H1 (cell line): Measurements from ENCODE around the gene SEMA3C. TPM values are rescaled to one million over a fixed set of nuclear protein-coding genes. Genes with fewer than 3 reads are reported as not detected.

Experiments used
- CTCF ChIA-PET: fragments of 300-600 bp; sonication (Branson Sonifier 250); formaldehyde crosslinking; loops from one replicate; lab custom pipeline; 2021; ENCODE audit not compliant: partially characterized antibody; lab: Charles Lee
- POLR2A ChIA-PET: fragments of 300-600 bp; sonication (Branson Sonifier 250); formaldehyde crosslinking; loops from one replicate; lab custom pipeline; 2021; ENCODE audit warnings: inconsistent platforms; ENCODE audit not compliant: partially characterized antibody; lab: Charles Lee
- DNase-seq, 2 experiments: peaks; one replicate each; pipeline versions ENCODE4 v3.0.0 to v3.0.0-alpha.2; 2010 to 2022; ENCODE audit warnings: low spot score in 2 of 2, low read depth in 1 of 2, mixed read lengths in 1 of 2
- FAIRE-seq: peaks from 2 replicates; lab custom pipeline; 2011; peaks lifted over from hg19 to GRCh38; lab: Jason Lieb, UNC
- H2AFZ ChIP-seq: 2 replicates; pipeline ENCODE4 v1.8.1; 2012; ENCODE audit warnings: low read length, inconsistent platforms
- H2AK5ac ChIP-seq: 2 replicates; pipeline ENCODE4 v1.6.1; 2013; ENCODE audit warnings: low read depth, low read length
- H2BK120ac ChIP-seq: replicated peaks from 2 replicates; pipeline ENCODE3; 2013; ENCODE audit warnings: low read depth, low read length, inconsistent platforms
- H2BK12ac ChIP-seq: 2 replicates; pipeline ENCODE4 v1.6.1; 2013; ENCODE audit warnings: low read depth, low read length
- H2BK15ac ChIP-seq: 2 replicates; pipeline ENCODE4 v1.6.1; 2013; ENCODE audit warnings: low read length
- H2BK20ac ChIP-seq: 2 replicates; pipeline ENCODE4 v1.6.1; 2013; ENCODE audit warnings: low read length
- H2BK5ac ChIP-seq: 2 replicates; pipeline ENCODE4 v1.6.1; 2013; ENCODE audit warnings: low read depth, low read length
- H3K14ac ChIP-seq: 2 replicates; pipeline ENCODE4 v1.6.1; 2013; ENCODE audit warnings: inconsistent platforms; ENCODE audit not compliant: insufficient read length
- H3K18ac ChIP-seq: 2 replicates; pipeline ENCODE4 v1.6.1; 2013; ENCODE audit warnings: low read length; ENCODE audit errors: extremely low read depth
- H3K23ac ChIP-seq: 2 replicates; pipeline ENCODE4 v1.6.1; 2013; ENCODE audit warnings: inconsistent platforms; ENCODE audit not compliant: insufficient read length
- H3K23me2 ChIP-seq: 2 replicates; pipeline ENCODE4 v1.6.1; 2013; ENCODE audit warnings: low read depth, low read length
- H3K27ac ChIP-seq: 2 replicates; pipeline ENCODE4 v1.6.1; 2011; ENCODE audit warnings: low read depth, low read length, inconsistent platforms
- H3K27me3 ChIP-seq, 4 experiments: replicated peaks in 1 of 4; 1 replicate in 1 of 4; 2 replicates in 3 of 4; pipeline versions ENCODE4 v1.6.1 to v1.8.1; 2011 to 2013; ENCODE audit warnings: low read length in 3 of 4, mild to moderate bottlenecking in 3 of 4, inconsistent platforms in 2 of 4, mixed read lengths in 2 of 4, moderate library complexity in 1 of 4; ENCODE audit not compliant: control insufficient read depth in 3 of 4, insufficient read depth in 3 of 4; ENCODE audit errors: extremely low read depth in 1 of 4
- H3K36me3 ChIP-seq, 4 experiments: 2 replicates each; pipeline versions ENCODE4 v1.6.1 to v1.8.1; 2011 to 2013; ENCODE audit warnings: mild to moderate bottlenecking in 4 of 4, low read length in 3 of 4, moderate library complexity in 2 of 4, control low read depth in 1 of 4, inconsistent platforms in 1 of 4; ENCODE audit not compliant: insufficient read depth in 4 of 4, control insufficient read depth in 2 of 4
- H3K4ac ChIP-seq: replicated peaks from 2 replicates; pipeline ENCODE3; 2013; ENCODE audit warnings: low read length, low read depth, mixed read lengths, inconsistent platforms; ENCODE audit not compliant: insufficient read length
- H3K4me1 ChIP-seq, 4 experiments: replicated peaks in 1 of 4; 1 replicate in 1 of 4; 2 replicates in 3 of 4; pipeline versions ENCODE4 v1.6.1 to v1.8.1; 2011 to 2013; ENCODE audit warnings: low read length in 3 of 4, inconsistent platforms in 2 of 4, mixed read lengths in 1 of 4; ENCODE audit not compliant: insufficient read depth in 4 of 4, control insufficient read depth in 3 of 4
- H3K4me2 ChIP-seq, 2 experiments: 2 replicates each; pipeline versions ENCODE4 v1.6.1 to v1.8.1; 2011 to 2013; ENCODE audit warnings: low read depth in 2 of 2, low read length in 2 of 2, control low read depth in 1 of 2, inconsistent platforms in 1 of 2, mild to moderate bottlenecking in 1 of 2; ENCODE audit not compliant: insufficient read depth in 1 of 2
- H3K4me3 ChIP-seq, 4 experiments: fragments of 200-600, 300-600 bp in 1 of 4; sonication (generic), shearing (Covaris generic), sonication (Bioruptor Twin) in 1 of 4; 2 replicates each; pipeline versions ENCODE4 v1.5.1 to v1.8.1; 2011 to 2016; ENCODE audit warnings: low read length in 4 of 4, low read depth in 3 of 4, control low read depth in 2 of 4, inconsistent platforms in 2 of 4, mild to moderate bottlenecking in 2 of 4, mixed read lengths in 1 of 4, moderate library complexity in 1 of 4; ENCODE audit not compliant: insufficient read depth in 2 of 4; ENCODE audit errors: extremely low read depth in 1 of 4
- H3K56ac ChIP-seq: replicated peaks from 2 replicates; pipeline ENCODE3; 2013; ENCODE audit warnings: low read depth, mild to moderate bottlenecking, mixed read lengths, low read length, inconsistent platforms; ENCODE audit not compliant: insufficient read length
- H3K79me1 ChIP-seq: 2 replicates; pipeline ENCODE4 v1.6.1; 2013; ENCODE audit warnings: low read depth, low read length, control low read depth
- H3K79me2 ChIP-seq, 2 experiments: 2 replicates each; pipeline versions ENCODE4 v1.6.1 to v1.8.1; 2012 to 2013; ENCODE audit warnings: low read length in 2 of 2, mild to moderate bottlenecking in 2 of 2, inconsistent platforms in 1 of 2; ENCODE audit not compliant: insufficient read depth in 2 of 2, control insufficient read depth in 1 of 2
- H3K9ac ChIP-seq, 4 experiments: replicated peaks in 1 of 4; 1 replicate in 1 of 4; 2 replicates in 3 of 4; pipeline versions ENCODE4 v1.6.1 to v1.8.1; 2011 to 2013; ENCODE audit warnings: low read depth in 3 of 4, low read length in 3 of 4, control low read depth in 2 of 4, mild to moderate bottlenecking in 2 of 4, moderate library complexity in 2 of 4, inconsistent platforms in 1 of 4; ENCODE audit errors: extremely low read depth in 1 of 4
- H3K9me3 ChIP-seq, 2 experiments: 2 replicates each; pipeline versions ENCODE4 v1.6.1 to v1.8.1; 2012 to 2013; ENCODE audit warnings: mild to moderate bottlenecking in 2 of 2, moderate library complexity in 2 of 2, control low read depth in 1 of 2, inconsistent platforms in 1 of 2, low read depth in 1 of 2, low read length in 1 of 2, mixed read lengths in 1 of 2; ENCODE audit not compliant: insufficient read depth in 2 of 2
- H4K20me1 ChIP-seq, 2 experiments: replicated peaks in 1 of 2; 2 replicates each; pipeline versions ENCODE3 to v1.8.1; 2011 to 2013; ENCODE audit warnings: inconsistent platforms in 2 of 2, low read length in 2 of 2, mild to moderate bottlenecking in 1 of 2; ENCODE audit not compliant: insufficient read depth in 2 of 2, control insufficient read depth in 1 of 2
- H4K5ac ChIP-seq: 2 replicates; pipeline ENCODE4 v1.6.1; 2013; ENCODE audit warnings: low read length, low read depth, mixed read lengths, inconsistent platforms; ENCODE audit not compliant: insufficient read length
- H4K8ac ChIP-seq: 2 replicates; pipeline ENCODE4 v1.8.0; 2013; ENCODE audit warnings: mild to moderate bottlenecking, moderate library complexity, low read length, inconsistent platforms; ENCODE audit not compliant: insufficient read depth; ENCODE audit errors: extremely low read depth
- H4K91ac ChIP-seq: replicated peaks from 2 replicates; pipeline ENCODE3; 2013; ENCODE audit warnings: low read length, mixed read lengths, inconsistent platforms; ENCODE audit not compliant: insufficient read length
- polyA plus RNA-seq, 7 experiments: library from polyadenylated mRNA; depleted of rRNA in 3 of 7; stranded (reverse) in 5 of 7; unstranded in 2 of 7; fragments of >200 nt in 5 of 7; fragments of 200-250 nt in 2 of 7; gene quantifications; 1 replicate in 5 of 7; 2 replicates in 1 of 7; 4 replicates in 1 of 7; pipeline versions ENCODE4 v1.2.1 to v1.2.3, GENCODE V29; 2011 to 2013; ENCODE audit warnings: missing spikeins in 2 of 7, mixed read lengths in 2 of 7
- total RNA-seq: library from RNA; stranded (reverse); fragmentation: NEBNext Ultra II Directional; extraction: Animal tissue kit (Norgen Biotek cat#: 25700); gene quantifications from 2 replicates; pipeline ENCODE4 v1.2.1, GENCODE V29; 2021
- TF ChIP-seq, protein P1 (sequence below): IDR thresholded peaks from 2 replicates; pipeline ENCODE4 v1.6.1; 2011; ENCODE audit warnings: low read length, improper control_type of control experiment

SEMA3C gene
- total and polyA plus RNA-seq, 2 of the 8 experiments (the other 6 are each of a cell fraction or from before 2014, with no cell fraction given) = 0.15 to 1.4 TPM

GRCh38 chr7:80819503-80819902, 99.3 kb downstream of the SEMA3C start:
- H3K18ac ChIP-seq = no peak overlapping the region
- ChIA-PET CTCF (interaction anchor here (0.6 kb wide), 1 partner anchor 19 kb away, joined by 3 read pairs; no protein-coding TSS in a partner anchor), POLR2A (no interaction called here)
- no peak overlapping the region for H4K8ac ChIP-seq
- no peak overlapping the region for H3K9ac ChIP-seq
- no peaks in the 10 kb centered on the region for H3K79me2 ChIP-seq
- H3K27me3 ChIP-seq = no peaks in the 10 kb centered on the region
- H3K56ac ChIP-seq = no peak overlapping the region
- no peak overlapping the region for H3K4me3 ChIP-seq
- H2AK5ac ChIP-seq = no peak overlapping the region
- H2BK20ac ChIP-seq = no peak overlapping the region
- no peak overlapping the region for H3K4me2 ChIP-seq
- H3K4me1 ChIP-seq = no peaks in the 10 kb centered on the region
- FAIRE-seq (no peak), DNase-seq (no peak)
- no peaks in the 10 kb centered on the region for H3K36me3 ChIP-seq
- no peak overlapping the region for H3K27ac ChIP-seq
- H3K79me1 ChIP-seq = no peaks in the 10 kb centered on the region
- no peak overlapping the region for H3K14ac ChIP-seq
- no peaks in the 10 kb centered on the region for H3K23me2 ChIP-seq
- H3K23ac ChIP-seq = no peak overlapping the region
- no peak overlapping the region for H2BK5ac ChIP-seq
- no peak overlapping the region for H4K5ac ChIP-seq
- no peak overlapping the region for H2BK15ac ChIP-seq
- H4K20me1 ChIP-seq = peaks cover 0 to 1% of the 10 kb centered on the region in 2 experiments
- no peak overlapping the region for H2BK12ac ChIP-seq
- no peaks in the 10 kb centered on the region for H3K9me3 ChIP-seq
- H2BK120ac ChIP-seq = no peak overlapping the region
- no peak overlapping the region for H3K4ac ChIP-seq
- no peak overlapping the region for H2AFZ ChIP-seq
- no peak overlapping the region for H4K91ac ChIP-seq
- TF ChIP-seq, protein P1, sequence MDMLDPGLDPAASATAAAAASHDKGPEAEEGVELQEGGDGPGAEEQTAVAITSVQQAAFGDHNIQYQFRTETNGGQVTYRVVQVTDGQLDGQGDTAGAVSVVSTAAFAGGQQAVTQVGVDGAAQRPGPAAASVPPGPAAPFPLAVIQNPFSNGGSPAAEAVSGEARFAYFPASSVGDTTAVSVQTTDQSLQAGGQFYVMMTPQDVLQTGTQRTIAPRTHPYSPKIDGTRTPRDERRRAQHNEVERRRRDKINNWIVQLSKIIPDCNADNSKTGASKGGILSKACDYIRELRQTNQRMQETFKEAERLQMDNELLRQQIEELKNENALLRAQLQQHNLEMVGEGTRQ = no peak
